B cell (primary cell): ENCODE data around the gene KPNA4. TPM values are rescaled to one million over a fixed set of nuclear protein-coding genes. Genes with fewer than 3 reads are reported as not detected.

ENCODE experiments used
- ATAC-seq: fragments of 200-7000 bp; cut with Tn5 transposase; one replicate; pipeline ENCODE4 v1.10.0; 2021; ENCODE audit warnings: low read depth, mild to moderate bottlenecking, moderate number of reproducible peaks, moderate library complexity
- CTCF ChIA-PET: fragments of 350-600 bp; sonication (Branson Sonifier 250); formaldehyde crosslinking; loops from one replicate; lab custom pipeline; 2021; ENCODE audit warnings: antibody characterized with exemption, inconsistent platforms; lab: Charles Lee
- POLR2A ChIA-PET: fragments of 350-600 bp; sonication (Branson Sonifier 250); formaldehyde crosslinking; loops from one replicate; lab custom pipeline; 2021; ENCODE audit warnings: antibody characterized with exemption; lab: Charles Lee
- DNase-seq: peaks from one replicate; pipeline ENCODE4 v3.0.0; 2013
- H2AFZ ChIP-seq: 2 replicates; pipeline ENCODE4 v1.6.1; 2012; ENCODE audit warnings: mild to moderate bottlenecking, low read depth, low read length; ENCODE audit not compliant: insufficient read depth, poor library complexity, severe bottlenecking
- H3K27ac ChIP-seq, 2 donors: 1 replicate in 1 of 2; 2 replicates in 1 of 2; pipeline ENCODE4 v1.5.1; 2012 to 2013; ENCODE audit warnings: low read length in 2 of 2, mild to moderate bottlenecking in 2 of 2, moderate library complexity in 1 of 2
- H3K27me3 ChIP-seq, 4 experiments: fragments of 200-600 bp in 1 of 4; sonication (generic) in 1 of 4; replicated peaks in 1 of 4; 1 replicate in 2 of 4; 2 replicates in 2 of 4; pipeline versions ENCODE4 v1.6.1 to v1.7.0; 2013 to 2016; ENCODE audit warnings: low read length in 3 of 4, mild to moderate bottlenecking in 2 of 4, mixed read lengths in 1 of 4, moderate library complexity in 1 of 4; ENCODE audit not compliant: insufficient read depth in 4 of 4, control insufficient read depth in 3 of 4; ENCODE audit errors: control extremely low read depth in 1 of 4
- H3K36me3 ChIP-seq, 2 experiments: replicated peaks in 1 of 2; 1 replicate in 1 of 2; 2 replicates in 1 of 2; pipeline versions ENCODE4 v1.6.1 to v1.7.1; 2013; ENCODE audit warnings: low read length in 1 of 2; ENCODE audit not compliant: insufficient read depth in 2 of 2, control insufficient read depth in 1 of 2; ENCODE audit errors: control extremely low read depth in 1 of 2, extremely low read depth in 1 of 2
- H3K4me1 ChIP-seq, 2 donors: fragments of 200-600 bp in 1 of 2; sonication (generic) in 1 of 2; 1 replicate in 1 of 2; 2 replicates in 1 of 2; pipeline versions ENCODE4 v1.5.1 to v1.6.1; 2013 to 2017; ENCODE audit warnings: low read length in 2 of 2; ENCODE audit not compliant: control insufficient read depth in 2 of 2, insufficient read depth in 2 of 2
- H3K4me2 ChIP-seq: replicated peaks from 2 replicates; pipeline ENCODE3; 2012; ENCODE audit warnings: mild to moderate bottlenecking, low read depth, low read length; ENCODE audit not compliant: poor library complexity, severe bottlenecking
- H3K4me3 ChIP-seq, 5 experiments: fragments of 200-600 bp in 1 of 5; sonication (generic) in 1 of 5; 1 replicate in 3 of 5; 2 replicates in 2 of 5; pipeline versions ENCODE4 v1.5.1 to v1.7.0; 2011 to 2016; ENCODE audit warnings: low read length in 4 of 5, mild to moderate bottlenecking in 4 of 5, low read depth in 2 of 5, control low read depth in 1 of 5, moderate library complexity in 1 of 5; ENCODE audit not compliant: insufficient read depth in 1 of 5; ENCODE audit errors: control extremely low read depth in 1 of 5, extremely low read depth in 1 of 5
- H3K79me2 ChIP-seq: fragments of 200-600 bp; sonication (generic); one replicate; pipeline ENCODE4 v1.6.0; 2016; ENCODE audit warnings: low read length; ENCODE audit not compliant: control insufficient read depth, insufficient read depth
- H3K9ac ChIP-seq: fragments of 200-600 bp; sonication (generic); 2 replicates; pipeline ENCODE4 v1.6.1; 2017; ENCODE audit warnings: mild to moderate bottlenecking, low read length, moderate library complexity
- H3K9me3 ChIP-seq, 3 donors: one replicate each; pipeline versions ENCODE4 v1.6.1 to v1.7.1; 2013; ENCODE audit warnings: low read length in 2 of 3; ENCODE audit not compliant: control insufficient read depth in 2 of 3, insufficient read depth in 1 of 3; ENCODE audit errors: control extremely low read depth in 1 of 3
- H4K20me1 ChIP-seq: 2 replicates; pipeline ENCODE4 v1.6.0; 2012; ENCODE audit warnings: mild to moderate bottlenecking, low read length; ENCODE audit not compliant: insufficient read depth, control insufficient read depth, poor library complexity, severe bottlenecking
- H3K27ac Mint-ChIP-seq: one replicate; pipeline ENCODE4 v1.8.0; 2021; ENCODE audit warnings: mixed read lengths
- H3K27me3 Mint-ChIP-seq: one replicate; pipeline ENCODE4 v1.8.0; 2021; ENCODE audit warnings: mixed read lengths
- H3K4me1 Mint-ChIP-seq: one replicate; pipeline ENCODE4 v1.8.0; 2021; ENCODE audit warnings: mixed read lengths
- H3K4me3 Mint-ChIP-seq: one replicate; pipeline ENCODE4 v1.8.0; 2021; ENCODE audit warnings: mixed read lengths
- H3K9me3 Mint-ChIP-seq: one replicate; pipeline ENCODE4 v1.8.0; 2022; ENCODE audit warnings: mixed read lengths; ENCODE audit not compliant: insufficient read depth
- EZH2 ChIP-seq: IDR thresholded peaks from 2 replicates; pipeline ENCODE4 v1.6.1; 2012; ENCODE audit warnings: borderline replicate concordance, low read depth, mild to moderate bottlenecking, moderate library complexity, low read length; ENCODE audit not compliant: insufficient read depth, poor library complexity, severe bottlenecking
- WGBS: methylation state at CpG from one replicate; pipeline ENCODE4 v1.1.5; 2013; ENCODE audit warnings: missing lambda C conversion rate; ENCODE audit not compliant: insufficient coverage; 5-methylcytosine and 5-hydroxymethylcytosine counted together
- intact Hi-C: fragments of 100-400 bp; cut with micrococcal nuclease; formaldehyde crosslinking; loops from one replicate; pipeline ENCODE4 v1.10.0; 2022
- polyA plus RNA-seq: library from polyadenylated mRNA; depleted of rRNA; stranded (reverse); fragments of >200 nt; gene quantifications from 2 replicates; pipeline ENCODE4 v1.2.3, GENCODE V29; 2012
- total RNA-seq, 2 donors: library from RNA; stranded (reverse); fragments of 120-200 nt in 1 of 2; gene quantifications; 1 replicate in 1 of 2; 2 replicates in 1 of 2; pipeline versions ENCODE4 v1.2.3 to v1.2.4, GENCODE V29; 2013 to 2022
- TF ChIP-seq, protein P1 (sequence below): fragments of 200-600 bp; IDR thresholded peaks from one replicate; pipeline ENCODE4 v1.8.0; 2022; ENCODE audit warnings: antibody characterized with exemption, mild to moderate bottlenecking

Gene KPNA4
- total and polyA plus RNA-seq, 2 donors (not counting 1 experiment from before 2014, with no cell fraction given) = 9.6 to 55.1 TPM

- H3K9me3 ChIP-seq = no peaks in the 10 kb centered on the region
- Mint-ChIP-seq H3K27me3 (no peaks in the 10 kb centered on the region), H3K9me3 (no peaks in the 10 kb centered on the region), H3K4me1 (no peaks in the 10 kb centered on the region), H3K4me3 (no peak overlapping the region), H3K27ac (no peak overlapping the region)
- no peak overlapping the region for H2AFZ ChIP-seq
- no peaks in the 10 kb centered on the region for H3K27me3 ChIP-seq
- DNase-seq = no peak
- peaks cover 6 to 36% of the 10 kb centered on the region in 2 experiments for H3K36me3 ChIP-seq
- no peaks in the 10 kb centered on the region for H4K20me1 ChIP-seq
- TF ChIP-seq, protein P1, sequence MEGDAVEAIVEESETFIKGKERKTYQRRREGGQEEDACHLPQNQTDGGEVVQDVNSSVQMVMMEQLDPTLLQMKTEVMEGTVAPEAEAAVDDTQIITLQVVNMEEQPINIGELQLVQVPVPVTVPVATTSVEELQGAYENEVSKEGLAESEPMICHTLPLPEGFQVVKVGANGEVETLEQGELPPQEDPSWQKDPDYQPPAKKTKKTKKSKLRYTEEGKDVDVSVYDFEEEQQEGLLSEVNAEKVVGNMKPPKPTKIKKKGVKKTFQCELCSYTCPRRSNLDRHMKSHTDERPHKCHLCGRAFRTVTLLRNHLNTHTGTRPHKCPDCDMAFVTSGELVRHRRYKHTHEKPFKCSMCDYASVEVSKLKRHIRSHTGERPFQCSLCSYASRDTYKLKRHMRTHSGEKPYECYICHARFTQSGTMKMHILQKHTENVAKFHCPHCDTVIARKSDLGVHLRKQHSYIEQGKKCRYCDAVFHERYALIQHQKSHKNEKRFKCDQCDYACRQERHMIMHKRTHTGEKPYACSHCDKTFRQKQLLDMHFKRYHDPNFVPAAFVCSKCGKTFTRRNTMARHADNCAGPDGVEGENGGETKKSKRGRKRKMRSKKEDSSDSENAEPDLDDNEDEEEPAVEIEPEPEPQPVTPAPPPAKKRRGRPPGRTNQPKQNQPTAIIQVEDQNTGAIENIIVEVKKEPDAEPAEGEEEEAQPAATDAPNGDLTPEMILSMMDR = no peak
- no peak for TF ChIP-seq EZH2
- WGBS = 100% methylated on average over 3 of the region's 3 CpGs
- no peak overlapping the region for H3K4me3 ChIP-seq
- ChIA-PET POLR2A (no interaction called here), CTCF (no interaction called here)
- H3K27ac ChIP-seq = no peak overlapping the region
- H3K79me2 ChIP-seq = no peaks in the 10 kb centered on the region
- no peak overlapping the region for H3K9ac ChIP-seq
- no peaks in the 10 kb centered on the region for H3K4me1 ChIP-seq
- H3K4me2 ChIP-seq = no peak overlapping the region
- no peak for ATAC-seq
- intact Hi-C loops = loop anchor here (5.0 kb wide), 1 partner anchor 36 kb away; no protein-coding TSS in a partner anchor
Measured at GRCh38 chr3:160501325-160501724, 64.0 kb downstream of the KPNA4 start.

- no CpG with 5 or more reads among the region's 1 CpG for WGBS
- CTCF ChIA-PET = interaction anchor here (2.1 kb wide), 1 partner anchor 11 kb away, joined by 7 read pairs; no protein-coding TSS in a partner anchor
- POLR2A ChIA-PET = no interaction called here
- H3K79me2 ChIP-seq = no peaks in the 10 kb centered on the region
- peaks cover 6 to 23% of the 10 kb centered on the region in 2 experiments for H3K36me3 ChIP-seq
- intact Hi-C loops = no loop called here
- ATAC-seq (no peak), DNase-seq (no peak)
- TF ChIP-seq EZH2 = no peak
- TF ChIP-seq, protein P1 = no peak
- Mint-ChIP-seq H3K4me3 (no peak overlapping the region), H3K27ac (no peak overlapping the region), H3K9me3 (no peaks in the 10 kb centered on the region), H3K4me1 (no peaks in the 10 kb centered on the region), H3K27me3 (no peaks in the 10 kb centered on the region)
- H3K4me1 ChIP-seq = no peaks in the 10 kb centered on the region
- H3K4me2 ChIP-seq = no peak overlapping the region
- H2AFZ ChIP-seq = no peak overlapping the region
- no peaks in the 10 kb centered on the region for H3K9me3 ChIP-seq
- H3K4me3 ChIP-seq = no peak overlapping the region
- H4K20me1 ChIP-seq = no peaks in the 10 kb centered on the region
- H3K27ac ChIP-seq = no peak overlapping the region
- H3K9ac ChIP-seq = no peak overlapping the region
- no peaks in the 10 kb centered on the region for H3K27me3 ChIP-seq
Measured at GRCh38 chr3:160498202-160498601, 67.2 kb downstream of the KPNA4 start.
